Inflammatory macrophage treated with lipopolysaccharide for 4 hours (primary cell): ENCODE measurements around the gene TMEM126A.
"Not testable (repeated sequence)": the region's sequence is repeated elsewhere in the genome, so short reads cannot be mapped to it uniquely, and the experiment has no call there.

ENCODE experiments used
- DNase-seq: peaks from one replicate; pipeline ENCODE4 v3.0.0-alpha.2; 2020

The TMEM126A gene

GRCh38 chr11:85647604-85648299, at the start of gene TMEM126A:
TSS of gene TMEM126A (plus strand) at chr11:85647967. CDS start at chr11:85650256, 2,289 bp downstream.
- DNase-seq = peak; percentile 86

DNA sequence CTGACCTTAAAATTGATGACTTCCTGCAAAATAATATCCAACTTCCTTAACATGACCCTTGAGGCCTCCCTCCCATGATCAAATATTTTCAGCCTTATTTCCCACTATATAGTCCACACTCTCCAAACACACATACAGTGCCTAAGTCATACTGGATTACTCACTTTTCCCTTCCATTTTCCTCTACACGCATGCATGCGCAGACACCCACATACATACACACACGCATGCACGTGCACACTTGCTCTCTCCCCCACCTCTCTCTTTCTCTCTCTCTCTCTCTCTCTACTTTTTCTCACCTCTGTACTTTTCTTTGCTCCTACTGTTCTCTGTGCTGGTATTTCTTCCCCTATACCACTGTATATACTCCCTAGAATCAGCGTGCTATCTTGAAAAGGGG, 48.7 kb upstream of the TMEM126A start:
- no peak for DNase-seq

DNA sequence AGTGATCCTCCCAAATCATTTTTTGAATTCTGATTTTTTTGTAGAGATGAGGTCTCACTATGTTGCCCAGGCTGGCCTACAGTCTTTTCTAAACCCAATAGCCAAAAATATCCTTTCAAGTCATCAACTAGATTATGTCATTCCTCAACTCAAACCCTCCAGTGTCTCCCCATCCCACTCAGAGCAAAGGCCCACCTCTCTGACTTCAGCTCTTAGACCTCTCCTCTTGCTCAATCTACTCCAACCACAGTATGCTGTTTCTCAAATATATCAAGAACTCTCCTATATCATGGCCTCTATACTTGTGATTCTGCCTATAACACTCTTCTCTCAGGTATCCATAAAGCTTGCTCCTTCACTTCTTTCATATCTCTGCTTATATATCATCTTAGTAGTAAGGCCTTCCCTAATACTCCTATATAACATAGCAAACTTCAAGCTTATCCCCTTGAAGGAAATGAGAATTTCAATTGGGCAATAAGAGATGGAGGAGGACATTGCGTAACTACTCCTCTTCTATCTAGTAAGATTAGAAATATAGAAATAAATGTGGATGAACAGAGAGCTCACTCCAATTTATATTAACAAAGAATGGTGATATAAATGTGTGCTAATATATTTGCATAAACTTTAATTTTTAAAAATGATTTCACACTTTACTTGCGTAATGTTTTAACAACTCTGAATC, 45.1 kb upstream of the TMEM126A start:
- peak; percentile 76 for DNase-seq

DNA sequence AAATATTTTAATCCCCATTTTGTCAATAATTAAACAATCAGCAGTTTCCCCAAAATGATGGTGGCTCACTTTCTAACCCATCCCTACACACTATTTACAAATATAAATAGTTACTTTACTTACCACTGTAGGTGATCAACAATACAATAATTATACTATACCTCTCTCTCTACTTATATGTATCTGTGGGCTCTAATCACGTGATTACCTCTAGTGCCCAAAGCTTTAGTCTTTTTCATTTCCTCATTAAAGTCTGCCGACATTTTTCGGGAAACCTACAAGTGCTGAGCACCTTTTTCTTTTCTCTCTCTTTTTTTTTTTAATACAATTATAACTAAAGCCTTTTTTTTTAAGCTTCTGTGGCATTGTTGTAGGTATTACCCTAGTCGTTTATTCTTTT, 44.5 kb upstream of the TMEM126A start:
- DNase-seq = no peak

- not testable (repeated sequence) for DNase-seq
Observed at GRCh38 chr11:85606237-85606636, 41.5 kb upstream of the TMEM126A start.

DNA sequence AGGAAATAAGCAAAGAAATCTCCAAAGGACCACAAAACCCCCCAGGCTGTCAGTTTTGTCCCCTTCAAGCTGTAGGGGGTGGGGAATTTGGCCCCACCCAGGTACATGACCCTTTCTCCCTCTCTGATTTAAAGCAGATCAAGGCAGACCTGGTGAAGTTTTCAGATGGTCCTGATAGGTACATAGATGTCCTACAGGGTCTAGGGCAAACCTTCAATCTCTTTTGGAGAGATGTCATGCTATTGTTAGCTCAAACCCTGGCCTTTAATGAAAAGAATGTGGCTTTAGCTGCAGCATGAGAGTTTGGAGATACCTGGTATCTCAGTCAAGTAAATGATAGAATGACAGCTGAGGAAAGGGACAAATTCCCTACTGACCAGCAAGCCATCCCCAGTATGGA, 39.1 kb upstream of the TMEM126A start:
- not testable (repeated sequence) for DNase-seq

GRCh38 chr11:85609286-85609685, 38.5 kb upstream of the TMEM126A start:
- peak; percentile 26 for DNase-seq

- peak; percentile 69 for DNase-seq
Observed at GRCh38 chr11:85611643-85612042, 36.1 kb upstream of the TMEM126A start.

- no peak for DNase-seq
Observed at GRCh38 chr11:85619499-85619898, 28.3 kb upstream of the TMEM126A start.

DNA sequence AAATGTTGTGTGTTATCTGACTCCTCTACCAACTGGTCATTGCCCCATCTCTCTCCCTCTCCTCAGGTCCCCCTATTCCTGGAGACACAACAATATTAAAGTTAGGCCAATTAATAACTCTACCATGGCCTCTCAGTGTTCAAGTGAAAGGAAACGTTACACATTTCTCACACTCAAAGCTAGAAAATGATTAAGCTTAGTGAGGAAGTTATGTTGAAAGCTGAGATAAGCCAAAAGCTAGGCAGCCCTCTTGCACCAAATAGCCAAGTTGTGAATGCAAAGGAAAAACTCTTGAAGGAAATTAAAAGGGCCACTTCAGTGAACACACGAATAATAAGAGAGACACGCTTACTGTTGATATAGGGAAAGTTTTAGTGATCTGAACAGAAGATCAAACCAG, 27.5 kb upstream of the TMEM126A start:
- no peak for DNase-seq

DNA sequence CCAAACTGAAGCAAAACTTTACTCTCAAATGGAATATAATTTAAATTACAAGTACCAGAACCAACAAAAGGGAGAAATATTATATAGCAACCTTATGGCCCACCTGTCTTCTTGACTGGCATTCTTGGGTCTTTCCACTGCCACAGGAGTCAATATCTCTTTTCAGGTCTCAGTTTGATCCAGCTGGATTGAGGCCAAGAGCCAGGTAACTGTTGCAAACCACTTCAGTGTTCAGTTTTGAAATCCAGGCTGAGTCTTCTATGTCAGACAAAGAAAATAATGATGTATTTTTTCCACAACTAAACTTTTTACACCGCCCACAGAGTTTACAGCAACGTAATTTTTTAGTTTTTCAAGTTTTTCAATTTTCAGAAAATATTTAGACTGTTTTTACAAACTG, 21.3 kb upstream of the TMEM126A start:
- no peak for DNase-seq

DNA sequence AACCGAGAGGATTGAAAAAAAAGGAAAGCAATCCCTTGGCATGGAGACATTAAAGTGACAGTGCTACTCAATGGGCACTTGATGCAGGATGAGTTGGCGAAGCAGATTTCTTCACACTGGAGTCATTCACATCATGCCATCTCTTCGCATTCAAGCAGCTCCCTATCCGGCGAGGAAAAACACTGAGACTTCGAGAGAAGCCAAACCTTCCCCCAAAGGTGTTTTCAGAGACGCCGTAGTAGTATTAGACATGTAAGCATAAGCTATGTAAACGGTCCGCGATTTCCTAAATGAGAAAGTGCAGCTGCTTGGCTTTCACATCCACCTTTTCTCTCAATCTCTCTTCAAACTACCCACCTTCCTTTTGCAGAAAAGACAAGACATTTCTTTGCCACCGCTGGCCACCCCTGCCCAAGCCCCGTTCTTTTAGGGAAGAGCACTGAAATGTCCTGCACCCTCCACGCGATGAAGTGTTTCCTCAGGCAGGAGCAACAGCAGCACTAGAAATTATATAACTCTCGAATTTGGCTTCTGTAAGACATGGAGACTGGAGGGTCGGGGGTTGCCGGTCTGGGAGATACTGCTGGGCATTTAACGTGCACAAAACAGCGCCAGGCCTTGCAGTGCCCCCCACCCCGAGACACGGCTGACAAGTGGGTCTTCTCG, 20.3 kb upstream of the TMEM126A start, which contains the start of gene DLG2:
Gene DLG2 (minus strand): TSS at position 13 of the 666 bp plus-strand sequence.
- peak; percentile 32 for DNase-seq

GRCh38 chr11:85627998-85628770, 19.6 kb upstream of the TMEM126A start, which contains the start of gene TMEM126B:
TSS of gene TMEM126B (plus strand) at chr11:85628593. CDS start at chr11:85628608, 15 bp downstream.
- DNase-seq = peak; percentile 97

DNA sequence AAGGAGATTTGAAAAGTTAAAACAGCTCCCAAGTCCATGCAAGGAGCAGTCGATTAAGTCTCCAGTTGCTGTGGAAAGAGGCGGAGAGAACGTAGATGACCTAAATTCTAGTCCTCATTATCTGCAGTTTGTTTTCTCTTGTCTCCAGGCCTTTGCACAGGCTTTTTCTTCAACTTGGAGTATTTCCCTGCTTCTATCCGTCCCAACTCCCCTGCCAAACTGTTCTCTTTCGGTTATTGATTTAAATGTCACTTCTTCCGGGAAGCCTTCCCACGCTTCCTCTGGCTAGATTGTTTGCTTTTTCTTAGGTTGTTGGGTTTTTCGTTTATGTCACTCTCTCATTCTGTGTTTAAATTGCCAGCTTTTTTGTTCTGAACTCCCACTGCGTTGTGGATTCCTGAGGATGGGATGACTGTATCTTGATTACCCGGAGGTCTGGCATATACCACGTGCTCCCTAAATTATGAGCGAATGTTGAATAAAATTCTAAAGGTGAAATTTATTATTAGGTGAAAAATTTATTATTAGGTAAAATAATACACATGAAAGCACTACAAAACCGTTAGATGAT, 18.9 kb upstream of the TMEM126A start:
- peak; percentile 23 for DNase-seq

- no peak for DNase-seq
Observed at GRCh38 chr11:85634747-85635146, 13.0 kb upstream of the TMEM126A start.

GRCh38 chr11:85643191-85643614, 4.6 kb upstream of the TMEM126A start:
- peak; percentile 39 for DNase-seq

GRCh38 chr11:85647078-85647477, 689 bp upstream of the TMEM126A start:
- no peak for DNase-seq

GRCh38 chr11:85651118-85651517, 3.4 kb downstream of the TMEM126A start:
- DNase-seq = no peak

- peak; percentile 26 for DNase-seq
Observed at GRCh38 chr11:85652786-85653447, 5.2 kb downstream of the TMEM126A start.

- not testable (repeated sequence) for DNase-seq
Observed at GRCh38 chr11:85654343-85654742, 6.6 kb downstream of the TMEM126A start.

DNA sequence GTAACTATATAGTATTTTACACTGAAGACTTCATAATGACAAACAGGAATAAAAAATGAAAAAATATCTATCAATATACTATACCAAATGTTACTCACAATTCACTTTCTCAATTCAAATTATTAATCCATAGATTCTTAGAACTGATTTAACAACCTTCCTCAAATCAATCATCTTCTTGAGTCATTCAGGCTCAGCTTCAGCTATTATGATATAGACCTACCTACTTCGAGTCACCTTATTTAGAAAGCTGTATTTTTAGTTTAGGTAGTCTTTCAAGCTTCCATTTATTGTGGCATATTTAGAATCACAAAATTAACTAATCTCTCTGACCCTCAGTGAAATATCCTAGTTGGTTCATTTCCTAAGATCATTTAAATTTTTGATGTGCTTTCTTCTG, 9.0 kb downstream of the TMEM126A start:
- DNase-seq = no peak

DNA sequence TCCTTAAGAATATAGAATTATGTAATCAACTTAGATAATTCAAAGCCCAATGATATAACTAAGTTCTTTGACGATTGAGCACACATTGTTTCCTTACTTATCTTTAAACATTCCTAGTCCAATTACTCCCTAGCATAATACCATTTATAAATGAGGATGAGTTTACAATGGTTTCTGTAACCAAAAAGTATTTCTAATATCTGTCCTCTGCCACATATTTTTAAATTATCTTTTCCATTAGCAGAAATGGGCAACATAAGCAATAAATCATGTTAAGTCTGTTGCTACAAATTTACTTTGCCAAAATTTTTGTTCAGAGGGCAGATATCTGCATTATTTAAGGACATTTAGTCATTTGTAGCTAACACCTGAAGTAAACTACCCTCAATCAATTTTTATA, 10.4 kb downstream of the TMEM126A start:
- no peak for DNase-seq
